ENCODE results near the gene TSPYL2.

Gene TSPYL2

DNA sequence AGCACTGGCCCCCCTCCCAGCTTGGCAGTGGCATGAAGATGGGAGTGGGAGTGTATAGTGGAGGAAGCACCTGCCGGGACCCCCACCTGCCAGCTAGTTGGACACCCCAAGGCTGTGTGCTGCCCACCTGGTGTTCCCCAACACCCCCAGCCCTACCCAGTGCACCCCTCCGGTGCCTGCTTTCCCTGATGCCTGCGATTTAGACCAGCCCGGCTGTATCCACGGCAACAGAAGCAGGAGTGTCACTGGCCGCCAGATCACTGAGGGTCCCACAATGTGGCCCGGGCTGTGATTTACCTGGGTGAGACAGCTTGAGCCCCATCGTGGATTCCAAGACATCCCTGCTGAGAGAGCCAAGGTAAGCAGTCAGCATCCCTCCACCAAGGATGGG, 33.0 kb upstream of the TSPYL2 start:
- peak overlapping the region; percentile 69 for H3K4me3 ChIP-seq (ENCODE audit: low read depth, low read length)
- no peak for TF ChIP-seq CTCF (conservative IDR thresholded peaks at IDR 0.05; ENCODE audit: low read depth, low read length)
- no peak for DNase-seq (ENCODE audit: low read depth)

GRCh38 chrX:53050841-53051240, 31.3 kb upstream of the TSPYL2 start:
- no peak overlapping the region for H3K4me3 ChIP-seq (ENCODE audit: low read depth, low read length)
- DNase-seq (ENCODE audit: low read depth) = no peak
- no peak for TF ChIP-seq CTCF (conservative IDR thresholded peaks at IDR 0.05; ENCODE audit: low read depth, low read length)

DNA sequence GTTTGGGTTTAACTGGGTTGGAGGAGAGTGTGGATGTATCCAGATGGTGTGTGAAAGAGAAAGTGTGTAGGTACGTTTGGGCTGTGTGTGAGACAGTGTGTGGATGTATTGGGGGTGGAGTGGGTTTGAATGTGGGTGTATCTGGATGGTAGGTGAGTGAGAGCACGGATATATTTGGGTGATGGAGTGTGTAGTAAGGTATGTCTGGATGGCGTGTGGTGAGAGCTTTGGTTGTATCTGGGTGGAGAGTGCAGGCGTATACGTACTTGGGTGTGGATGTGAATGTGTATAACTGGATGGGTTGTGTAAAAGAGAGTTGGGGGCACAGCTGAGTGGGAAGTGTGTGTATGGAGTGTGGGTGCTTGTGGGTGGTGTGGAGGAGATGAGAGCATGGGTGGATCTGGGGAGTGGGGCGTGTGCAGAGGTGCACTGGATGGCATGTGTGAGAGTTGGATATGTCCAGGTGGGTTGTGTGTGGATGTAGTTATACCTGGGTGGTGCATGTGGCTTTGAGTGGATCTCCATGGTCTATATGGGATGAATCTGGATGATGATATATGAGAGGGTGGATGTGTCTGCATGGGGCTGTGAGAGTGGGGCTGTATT, 26.8 kb upstream of the TSPYL2 start:
- H3K4me3 ChIP-seq (ENCODE audit: low read depth, low read length) = no peak overlapping the region
- DNase-seq (ENCODE audit: low read depth) = no peak
- no peak for TF ChIP-seq CTCF (conservative IDR thresholded peaks at IDR 0.05; ENCODE audit: low read depth, low read length)

GRCh38 chrX:53056292-53056691, 25.9 kb upstream of the TSPYL2 start:
- DNase-seq (ENCODE audit: low read depth) = no peak
- no peak for TF ChIP-seq CTCF (conservative IDR thresholded peaks at IDR 0.05; ENCODE audit: low read depth, low read length)
- no peak overlapping the region for H3K4me3 ChIP-seq (ENCODE audit: low read depth, low read length)

DNA sequence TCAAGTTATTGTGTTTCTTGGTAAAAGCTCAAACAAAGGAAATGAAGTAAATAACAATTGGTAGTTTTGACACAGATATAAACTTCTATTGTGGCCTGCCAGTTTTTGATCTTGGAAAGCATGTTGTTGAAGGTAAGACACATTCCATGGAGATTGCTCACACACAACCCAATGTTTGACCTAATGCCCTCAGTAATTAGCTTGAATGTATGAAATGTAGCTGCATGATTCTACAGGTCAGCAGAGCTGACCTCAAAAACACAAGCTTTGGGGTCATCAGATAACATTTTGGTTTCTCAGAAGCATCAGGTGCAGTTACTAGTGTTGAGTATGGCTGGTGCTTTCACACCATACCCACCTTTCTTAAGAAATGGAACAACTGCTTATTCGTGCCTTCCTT, 17.1 kb upstream of the TSPYL2 start:
- H3K4me3 ChIP-seq (ENCODE audit: low read depth, low read length) = no peak overlapping the region
- DNase-seq (ENCODE audit: low read depth) = no peak
- no peak for TF ChIP-seq CTCF (conservative IDR thresholded peaks at IDR 0.05; ENCODE audit: low read depth, low read length)

DNA sequence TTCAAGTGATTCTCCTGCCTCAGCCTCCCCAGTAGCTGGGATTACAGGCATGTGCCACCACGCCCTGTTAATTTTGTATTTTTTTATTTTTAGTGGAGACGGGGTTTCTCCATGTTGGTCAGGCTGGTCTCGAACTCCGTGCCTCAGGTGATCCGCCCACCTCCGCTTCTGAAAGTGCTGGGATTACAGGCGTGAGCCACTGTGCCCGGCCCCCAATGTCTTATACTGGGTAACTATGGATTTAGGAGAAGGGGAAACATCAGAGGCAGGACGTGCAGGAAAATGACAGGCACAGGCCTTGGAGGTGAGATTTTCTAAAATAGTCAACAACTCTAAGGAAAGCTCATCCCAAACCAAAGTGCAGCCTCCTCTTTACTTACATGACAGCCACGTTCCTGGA, 11.1 kb upstream of the TSPYL2 start:
- no peak for TF ChIP-seq CTCF (conservative IDR thresholded peaks at IDR 0.05; ENCODE audit: low read depth, low read length)
- no peak for DNase-seq (ENCODE audit: low read depth)
- H3K4me3 ChIP-seq (ENCODE audit: low read depth, low read length) = no peak overlapping the region

- H3K4me3 ChIP-seq (ENCODE audit: low read depth, low read length) = peak overlapping the region; percentile 51
- peak; percentile 68 for DNase-seq (ENCODE audit: low read depth)
- peak; percentile 74 for TF ChIP-seq CTCF (conservative IDR thresholded peaks at IDR 0.05; ENCODE audit: low read depth, low read length)
Measured at GRCh38 chrX:53071604-53072417, 10.4 kb upstream of the TSPYL2 start.

Data from choroid plexus epithelial cell (primary cell).